ENCODE measurements around the gene DNMT1.

- TF ChIP-seq CTCF (IDR thresholded peaks at IDR 0.05) (no peak), ZFX (IDR thresholded peaks at IDR 0.05; ENCODE audit: borderline replicate concordance) (no peak)
These were observed 108.1 kb downstream of the DNMT1 start for GRCh38 chr19:10086591-10087192.
